Measurements from ENCODE around the gene FBXW11.

Gene FBXW11

DNA sequence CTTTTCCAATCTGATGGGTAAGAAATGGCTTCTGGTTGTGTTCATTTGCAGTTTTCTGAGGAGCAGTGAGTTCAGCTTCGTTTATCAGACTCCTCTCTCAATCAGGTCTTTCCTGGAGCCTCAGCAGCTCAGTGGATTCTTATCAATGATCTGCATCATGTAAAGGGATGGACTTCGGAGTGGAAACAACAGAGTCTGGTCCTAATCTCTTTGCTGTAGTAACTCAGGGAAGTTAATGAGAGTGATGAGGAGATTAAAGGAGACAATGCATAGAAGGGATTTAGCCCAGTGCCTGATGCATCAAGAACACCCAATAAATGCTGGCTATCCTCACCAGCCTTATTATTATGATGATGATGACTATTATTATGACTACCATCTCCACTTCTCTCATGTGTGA is 173.7 kb downstream of the FBXW11 start:
- peaks cover 39% of the 10 kb centered on the region for H3K9me3 Mint-ChIP-seq
- TF ChIP-seq CTCF (IDR thresholded peaks at IDR 0.05) = no peak
- no peaks in the 10 kb centered on the region for H3K4me1 Mint-ChIP-seq
- H3K4me3 Mint-ChIP-seq = no peak overlapping the region
- no peak for DNase-seq
- peaks cover 3% of the 10 kb centered on the region for H3K27me3 Mint-ChIP-seq (ENCODE audit: low read depth, poor library complexity)
- no peak overlapping the region for H3K27ac Mint-ChIP-seq
- peaks cover 23% of the 10 kb centered on the region for H3K36me3 Mint-ChIP-seq (ENCODE audit: low read depth)

DNA sequence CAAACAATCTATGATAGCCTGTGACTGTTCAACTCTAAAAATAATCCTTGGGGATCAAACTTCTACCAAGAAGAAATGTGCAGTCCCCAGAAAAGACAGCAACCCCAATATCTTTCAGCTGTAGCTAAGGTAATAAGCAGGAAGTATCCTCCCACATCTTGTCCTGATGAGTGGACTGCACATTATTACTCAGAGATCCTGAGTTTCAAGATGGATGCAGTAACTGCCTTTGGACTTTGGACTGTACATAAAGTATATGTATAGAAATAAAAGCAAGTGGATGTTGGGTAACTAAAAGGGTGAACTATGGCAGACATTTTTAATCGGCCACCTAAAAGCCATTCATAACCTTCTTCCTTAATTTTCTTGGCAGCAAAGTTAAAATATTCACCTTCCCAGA is 175.8 kb downstream of the FBXW11 start:
- Mint-ChIP-seq H3K4me3 (no peak overlapping the region), H3K36me3 (ENCODE audit: low read depth) (peaks cover 23% of the 10 kb centered on the region), H3K9me3 (peaks cover 56% of the 10 kb centered on the region), H3K4me1 (peaks cover 7% of the 10 kb centered on the region), H3K27ac (no peak overlapping the region), H3K27me3 (ENCODE audit: low read depth, poor library complexity) (peaks cover 9% of the 10 kb centered on the region)
- DNase-seq = no peak
- TF ChIP-seq CTCF (IDR thresholded peaks at IDR 0.05) = no peak

GRCh38 chr5:171827162-171827561 is 179.3 kb downstream of the FBXW11 start:
- Mint-ChIP-seq H3K27ac (no peak overlapping the region), H3K36me3 (ENCODE audit: low read depth) (peaks cover 12% of the 10 kb centered on the region), H3K4me1 (peaks cover 13% of the 10 kb centered on the region), H3K4me3 (no peak overlapping the region), H3K27me3 (ENCODE audit: low read depth, poor library complexity) (peaks cover 18% of the 10 kb centered on the region), H3K9me3 (peaks cover 48% of the 10 kb centered on the region)
- no peak for DNase-seq
- no peak for TF ChIP-seq CTCF (IDR thresholded peaks at IDR 0.05)

GRCh38 chr5:171826132-171826531 is 180.3 kb downstream of the FBXW11 start:
- Mint-ChIP-seq H3K4me3 (no peak overlapping the region), H3K27ac (no peak overlapping the region), H3K9me3 (peaks cover 37% of the 10 kb centered on the region), H3K27me3 (ENCODE audit: low read depth, poor library complexity) (peaks cover 15% of the 10 kb centered on the region), H3K4me1 (peaks cover 13% of the 10 kb centered on the region), H3K36me3 (ENCODE audit: low read depth) (peaks cover 2% of the 10 kb centered on the region)
- no peak for DNase-seq
- no peak for TF ChIP-seq CTCF (IDR thresholded peaks at IDR 0.05)

DNA sequence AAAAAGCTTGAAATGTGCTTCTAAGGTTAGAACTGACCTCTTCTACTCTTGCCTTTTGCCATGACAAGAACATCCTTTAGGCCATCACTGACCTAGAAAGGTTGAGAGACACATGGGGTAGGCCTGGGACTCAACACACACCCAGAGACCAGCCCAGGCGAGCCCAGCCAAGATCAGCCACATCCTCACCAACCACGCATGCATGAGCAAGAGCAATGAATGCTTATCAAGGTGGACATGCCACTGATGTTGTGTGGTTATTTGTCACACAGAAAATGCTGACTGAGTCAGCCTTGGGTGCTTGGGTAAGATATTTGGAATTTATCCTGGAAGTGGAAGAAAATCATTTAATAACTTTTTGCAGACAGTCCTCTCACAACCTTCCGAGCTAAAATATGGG is 181.4 kb downstream of the FBXW11 start:
- no peak overlapping the region for H3K27ac Mint-ChIP-seq

More for the DNA sequence above, 181.4 kb downstream of the FBXW11 start:
- no peaks in the 10 kb centered on the region for H3K36me3 Mint-ChIP-seq (ENCODE audit: low read depth)
- H3K4me3 Mint-ChIP-seq = no peak overlapping the region
- peaks cover 15% of the 10 kb centered on the region for H3K27me3 Mint-ChIP-seq (ENCODE audit: low read depth, poor library complexity)
- TF ChIP-seq CTCF (IDR thresholded peaks at IDR 0.05) = no peak
- H3K4me1 Mint-ChIP-seq = peaks cover 13% of the 10 kb centered on the region
- peaks cover 33% of the 10 kb centered on the region for H3K9me3 Mint-ChIP-seq
- DNase-seq = no peak
